DOHH2 (cell line): ENCODE results near the gene CDH4.

Source experiments
- H3F3A ChIP-seq: fragments of 200-600 bp; sonication (generic), shearing (Covaris generic); 2 replicates; pipeline ENCODE4 v1.6.0; 2016; ENCODE audit warnings: antibody characterized with exemption, mild to moderate bottlenecking; ENCODE audit not compliant: control insufficient read depth, insufficient read depth
- H3K27ac ChIP-seq: fragments of 200-600 bp; sonication (generic); 2 replicates; pipeline ENCODE4 v1.5.1; 2014; ENCODE audit warnings: low read depth, mild to moderate bottlenecking, low read length, moderate library complexity
- H3K27me3 ChIP-seq: fragments of 200-600 bp; sonication (generic); 2 replicates; pipeline ENCODE4 v1.6.1; 2014; ENCODE audit warnings: mild to moderate bottlenecking, low read length, mixed read lengths; ENCODE audit not compliant: control insufficient read depth
- H3K36me3 ChIP-seq: fragments of 200-600 bp; sonication (generic); 2 replicates; pipeline ENCODE4 v1.6.1; 2014; ENCODE audit warnings: mild to moderate bottlenecking, low read length, moderate library complexity, mixed read lengths; ENCODE audit not compliant: control insufficient read depth
- H3K4me1 ChIP-seq: fragments of 200-600 bp; sonication (generic); 2 replicates; pipeline ENCODE4 v1.6.1; 2014; ENCODE audit warnings: mild to moderate bottlenecking, low read length, mixed read lengths; ENCODE audit not compliant: control insufficient read depth
- H3K4me2 ChIP-seq: fragments of 200-600 bp; sonication (generic); 2 replicates; pipeline ENCODE4 v1.6.0; 2014; ENCODE audit warnings: mild to moderate bottlenecking, low read length, moderate library complexity
- H3K4me3 ChIP-seq: fragments of 200-600 bp; sonication (generic); 2 replicates; pipeline ENCODE4 v1.5.1; 2014; ENCODE audit warnings: mild to moderate bottlenecking, low read length, mixed read lengths
- H3K79me2 ChIP-seq: fragments of 200-600 bp; sonication (generic); 2 replicates; pipeline ENCODE4 v1.6.1; 2014; ENCODE audit warnings: mild to moderate bottlenecking, low read length, mixed read lengths; ENCODE audit not compliant: control insufficient read depth
- H3K9me2 ChIP-seq: fragments of 200-600 bp; sonication (generic); replicated peaks from 2 replicates; pipeline ENCODE4 v1.6.1; 2014; ENCODE audit warnings: mild to moderate bottlenecking, low read length, mixed read lengths; ENCODE audit not compliant: control insufficient read depth
- H3K9me3 ChIP-seq: fragments of 200-600 bp; sonication (generic); 2 replicates; pipeline ENCODE4 v1.6.1; 2014; ENCODE audit warnings: antibody characterized with exemption, low read length, mixed read lengths; ENCODE audit not compliant: control insufficient read depth, insufficient read depth
- H4K20me1 ChIP-seq: fragments of 200-600 bp; sonication (generic); 2 replicates; pipeline ENCODE4 v1.6.0; 2014; ENCODE audit warnings: low read depth, mild to moderate bottlenecking, antibody characterized with exemption, low read length, moderate library complexity; ENCODE audit not compliant: control insufficient read depth, insufficient read depth
- EZH2phosphoT487 ChIP-seq: fragments of 200-600 bp; sonication (generic); IDR thresholded peaks from 2 replicates; pipeline ENCODE4 v1.6.1; 2017; ENCODE audit warnings: borderline replicate concordance, mild to moderate bottlenecking, antibody characterized with exemption, low read length, moderate library complexity, mixed read lengths
- TF ChIP-seq, protein P1 (sequence below): fragments of 200-600 bp; sonication (generic); IDR thresholded peaks from one replicate; pipeline ENCODE4 v1.5.1; 2014; ENCODE audit warnings: antibody characterized with exemption, mild to moderate bottlenecking, low read depth, low read length; ENCODE audit not compliant: poor library complexity, severe bottlenecking

The CDH4 gene

GRCh38 chr20:61667056-61667792 lies 415.2 kb downstream of the CDH4 start:
- TF ChIP-seq EZH2phosphoT487, result no peak
- TF ChIP-seq, protein P1, sequence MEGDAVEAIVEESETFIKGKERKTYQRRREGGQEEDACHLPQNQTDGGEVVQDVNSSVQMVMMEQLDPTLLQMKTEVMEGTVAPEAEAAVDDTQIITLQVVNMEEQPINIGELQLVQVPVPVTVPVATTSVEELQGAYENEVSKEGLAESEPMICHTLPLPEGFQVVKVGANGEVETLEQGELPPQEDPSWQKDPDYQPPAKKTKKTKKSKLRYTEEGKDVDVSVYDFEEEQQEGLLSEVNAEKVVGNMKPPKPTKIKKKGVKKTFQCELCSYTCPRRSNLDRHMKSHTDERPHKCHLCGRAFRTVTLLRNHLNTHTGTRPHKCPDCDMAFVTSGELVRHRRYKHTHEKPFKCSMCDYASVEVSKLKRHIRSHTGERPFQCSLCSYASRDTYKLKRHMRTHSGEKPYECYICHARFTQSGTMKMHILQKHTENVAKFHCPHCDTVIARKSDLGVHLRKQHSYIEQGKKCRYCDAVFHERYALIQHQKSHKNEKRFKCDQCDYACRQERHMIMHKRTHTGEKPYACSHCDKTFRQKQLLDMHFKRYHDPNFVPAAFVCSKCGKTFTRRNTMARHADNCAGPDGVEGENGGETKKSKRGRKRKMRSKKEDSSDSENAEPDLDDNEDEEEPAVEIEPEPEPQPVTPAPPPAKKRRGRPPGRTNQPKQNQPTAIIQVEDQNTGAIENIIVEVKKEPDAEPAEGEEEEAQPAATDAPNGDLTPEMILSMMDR, result no peak
- no peaks in the 10 kb centered on the region for H4K20me1 ChIP-seq
- no peaks in the 10 kb centered on the region for H3K36me3 ChIP-seq
- no peak overlapping the region for H3K27ac ChIP-seq
- H3K27me3 ChIP-seq, result no peaks in the 10 kb centered on the region
- no peaks in the 10 kb centered on the region for H3K4me1 ChIP-seq
- no peaks in the 10 kb centered on the region for H3K9me3 ChIP-seq
- H3K4me3 ChIP-seq, result no peak overlapping the region
- no peak overlapping the region for H3K4me2 ChIP-seq
- H3K9me2 ChIP-seq, result no peaks in the 10 kb centered on the region
- H3K79me2 ChIP-seq, result no peaks in the 10 kb centered on the region
- H3F3A ChIP-seq, result no peaks in the 10 kb centered on the region

GRCh38 chr20:61668065-61668650 lies 416.1 kb downstream of the CDH4 start:
- no peaks in the 10 kb centered on the region for H3K36me3 ChIP-seq
- no peak for TF ChIP-seq EZH2phosphoT487
- TF ChIP-seq, protein P1, result no peak
- H3F3A ChIP-seq, result no peaks in the 10 kb centered on the region
- H3K4me2 ChIP-seq, result no peak overlapping the region
- H4K20me1 ChIP-seq, result no peaks in the 10 kb centered on the region
- H3K27ac ChIP-seq, result no peak overlapping the region
- no peaks in the 10 kb centered on the region for H3K79me2 ChIP-seq
- H3K4me3 ChIP-seq, result no peak overlapping the region
- H3K4me1 ChIP-seq, result no peaks in the 10 kb centered on the region
- no peaks in the 10 kb centered on the region for H3K27me3 ChIP-seq
- no peaks in the 10 kb centered on the region for H3K9me3 ChIP-seq
- H3K9me2 ChIP-seq, result no peaks in the 10 kb centered on the region

GRCh38 chr20:61668771-61669503 lies 416.9 kb downstream of the CDH4 start:
- Histone ChIP-seq H3K9me2 (no peaks in the 10 kb centered on the region), H3K36me3 (no peaks in the 10 kb centered on the region), H3K79me2 (no peaks in the 10 kb centered on the region), H3K4me2 (no peak overlapping the region), H3K4me3 (no peak overlapping the region), H4K20me1 (no peaks in the 10 kb centered on the region), H3K27me3 (no peaks in the 10 kb centered on the region), H3F3A (no peaks in the 10 kb centered on the region), H3K4me1 (no peaks in the 10 kb centered on the region), H3K9me3 (no peaks in the 10 kb centered on the region), H3K27ac (no peak overlapping the region)
- TF ChIP-seq, protein P1, result no peak
